ENCODE data around the gene ANKS3.
A peak's percentile ranks its signal among the peaks of the same experiment; 100 is the strongest.

Gene ANKS3

GRCh38 chr16:4696172-4696904, 37.7 kb downstream of the ANKS3 start:
- DNase-seq (ENCODE audit: low read depth in 3 of 3) = no peak

- no peak for DNase-seq (ENCODE audit: low read depth in 3 of 3)
These were observed 38.4 kb downstream of the ANKS3 start for GRCh38 chr16:4695473-4696171.

- DNase-seq (ENCODE audit: low read depth in 3 of 3) = no peak
These were observed 39.2 kb downstream of the ANKS3 start for GRCh38 chr16:4694642-4695451.

GRCh38 chr16:4693956-4694641, 40.0 kb downstream of the ANKS3 start:
- DNase-seq (ENCODE audit: low read depth in 3 of 3) = peak in 1 of 3 donors; percentile 41

- peak; percentile 93 to 98 (median 95) for DNase-seq (ENCODE audit: low read depth in 3 of 3)
These were observed 40.6 kb downstream of the ANKS3 start, which contains the start of gene NUDT16L1 for GRCh38 chr16:4693296-4693955. NUDT16L1 (plus strand) TSS chr16:4693562; CDS start chr16:4693727, 165 bp downstream.

- no peak for DNase-seq (ENCODE audit: low read depth in 3 of 3)
These were observed 41.4 kb downstream of the ANKS3 start for GRCh38 chr16:4692460-4693295.

GRCh38 chr16:4691666-4692412, 42.2 kb downstream of the ANKS3 start:
- DNase-seq (ENCODE audit: low read depth in 3 of 3) = no peak

- DNase-seq (ENCODE audit: low read depth in 3 of 3) = no peak
These were observed 43.0 kb downstream of the ANKS3 start for GRCh38 chr16:4690946-4691665.

- DNase-seq (ENCODE audit: low read depth in 3 of 3) = no peak
These were observed 44.0 kb downstream of the ANKS3 start for GRCh38 chr16:4689864-4690704.

GRCh38 chr16:4689091-4689671, 44.9 kb downstream of the ANKS3 start:
- DNase-seq (ENCODE audit: low read depth in 3 of 3) = no peak

- DNase-seq (ENCODE audit: low read depth in 3 of 3) = no peak
These were observed 45.4 kb downstream of the ANKS3 start for GRCh38 chr16:4688674-4689045.

- no peak for DNase-seq (ENCODE audit: low read depth in 3 of 3)
These were observed 46.0 kb downstream of the ANKS3 start for GRCh38 chr16:4687946-4688673.

- no peak for DNase-seq (ENCODE audit: low read depth in 3 of 3)
These were observed 46.7 kb downstream of the ANKS3 start for GRCh38 chr16:4687416-4687815.

GRCh38 chr16:4686497-4687210, 47.4 kb downstream of the ANKS3 start:
- DNase-seq (ENCODE audit: low read depth in 3 of 3) = no peak

- no peak for DNase-seq (ENCODE audit: low read depth in 3 of 3)
These were observed 48.1 kb downstream of the ANKS3 start for GRCh38 chr16:4685776-4686496.

GRCh38 chr16:4685292-4685691, 48.8 kb downstream of the ANKS3 start:
- DNase-seq (ENCODE audit: low read depth in 3 of 3) = no peak

Measured in stimulated activated CD4-positive, alpha-beta T cell treated with anti-CD3 and anti-CD28 coated beads, TNF-alpha, amount 100 ng/mL, for 48 hours (primary cell).